Pancreas (tissue), 10 donors: ENCODE results near the gene NTNG2. TPM values are rescaled to one million over a fixed set of nuclear protein-coding genes. Genes with fewer than 3 reads are reported as not detected.

ENCODE experiments used
- ATAC-seq, 4 donors: fragments of 200-7000 bp; cut with Tn5 transposase; one replicate each; pipeline versions ENCODE4 v1.8.0 to v1.9.1; 2020; ENCODE audit warnings: mild to moderate bottlenecking in 4 of 4, moderate library complexity in 4 of 4
- DNase-seq, 6 donors: peaks; one replicate each; pipeline ENCODE4 v3.0.0-alpha.2; 2020
- FAIRE-seq: peaks from 2 replicates; lab custom pipeline; 2012; peaks lifted over from hg19 to GRCh38; lab: Jason Lieb, UNC
- H3K27ac ChIP-seq, 4 donors: fragments of 200-600 bp; sonication (generic); 1 replicate in 3 of 4; 2 replicates in 1 of 4; pipeline versions ENCODE4 v1.5.0 to v1.8.0; 2020
- H3K27me3 ChIP-seq, 4 donors: fragments of 200-600 bp; one replicate each; pipeline ENCODE4 v1.8.0; 2021
- H3K36me3 ChIP-seq, 3 donors: fragments of 200-600 bp; sonication (generic) in 1 of 3; one replicate each; pipeline versions ENCODE4 v1.5.0 to v1.8.0; 2020 to 2021
- H3K4me1 ChIP-seq, 3 donors: fragments of 200-600 bp; one replicate each; pipeline ENCODE4 v1.8.0; 2021
- H3K4me3 ChIP-seq, 4 donors: fragments of 200-600 bp; sonication (generic) in 2 of 4; one replicate each; pipeline versions ENCODE4 v1.5.0 to v1.8.0; 2020 to 2021
- H3K9me3 ChIP-seq, 4 donors: fragments of 200-600 bp; one replicate each; pipeline ENCODE4 v1.8.0; 2021
- WGBS, 2 donors: extraction: QIAGEN DNeasy Blood & Tissue Kit; methylation state at CpG; one replicate each; pipeline ENCODE4 v1.1.7; 2013; 5-methylcytosine and 5-hydroxymethylcytosine counted together
- intact Hi-C, 3 donors: fragments of 100-400 bp; cut with DNase I; formaldehyde crosslinking; loops; one replicate each; pipeline versions ENCODE4 v1.11.1 to v1.14.2; 2022
- polyA plus RNA-seq, 2 donors: library from polyadenylated mRNA; stranded (reverse); fragments of 200-250 nt; gene quantifications; one replicate each; pipeline ENCODE4 v1.2.3, GENCODE V29; 2013
- total RNA-seq, 6 donors: library from RNA; stranded (reverse); fragmentation: NEBNext Ultra II Directional in 4 of 6; extraction: Animal tissue kit (Norgen Biotek cat#: 25700) in 4 of 6; gene quantifications; one replicate each; pipeline versions ENCODE4 v1.2.1 to v1.2.4, GENCODE V29; 2021 to 2023
- TF ChIP-seq, protein P1 (sequence below), 4 donors: fragments of 200-600 bp; sonication (generic) in 3 of 4; IDR thresholded peaks; one replicate each; pipeline versions ENCODE4 v1.5.0 to v1.8.0; 2021; ENCODE audit warnings: antibody characterized with exemption in 4 of 4
- donor health status: healthy with polysubstance abuse.
- donor health status: DM: no; HTN: no; CAD: no; lungs with moderate emphysema.
- donor health status: DM: no; HTN: no; CAD: no.
- donor health status: control.
- donor health status: control.
- donor health status: Bipolar disorder and iron deficiency.
- donor health status: DM: yes; HTN: yes; CAD: no.
- donor health status: DM: no; HTN: no; CAD: no.
- donor health status: DM: no; HTN: no; CAD: no.
- donor health status: DM: yes; HTN: yes; CAD: no.

The NTNG2 gene
- total and polyA plus RNA-seq, 8 donors = 1.0 to 6.4 (median 2.4) TPM

DNA sequence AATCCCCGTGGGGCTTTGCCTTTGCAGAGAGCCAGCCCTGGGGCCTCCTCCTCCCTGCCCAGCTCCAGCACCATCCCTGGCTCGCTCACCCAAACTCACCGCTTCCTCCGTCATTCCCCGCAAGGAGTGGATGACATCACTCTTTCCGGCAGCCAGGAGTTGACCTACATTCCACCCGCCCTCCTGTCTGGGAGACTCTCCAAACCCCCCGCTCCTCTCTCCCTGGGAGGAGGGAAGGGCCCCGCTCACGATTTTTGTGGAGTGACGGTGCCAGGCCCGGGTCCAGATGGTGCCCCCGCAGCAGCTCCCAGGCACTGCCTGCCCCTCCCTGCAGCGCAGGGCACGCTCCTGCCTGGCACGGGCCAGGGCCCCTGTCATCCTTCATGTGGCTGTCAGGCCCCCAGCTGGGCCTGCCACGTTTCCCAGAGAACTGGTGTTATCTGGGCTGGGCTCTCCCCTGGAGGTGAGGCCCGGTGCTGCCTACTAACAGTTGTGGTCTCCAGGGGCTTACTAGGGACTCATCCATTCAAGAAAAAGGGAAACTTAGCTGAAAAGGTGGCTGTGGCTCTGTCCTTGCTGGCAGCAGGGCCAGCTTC, 52.3 kb downstream of the NTNG2 start:
- Histone ChIP-seq H3K27me3 (no peaks in the 10 kb centered on the region), H3K9me3 (no peaks in the 10 kb centered on the region), H3K4me3 (no peak overlapping the region), H3K4me1 (peaks cover 0 to 9% (median 3%) of the 10 kb centered on the region in 3 donors), H3K36me3 (no peaks in the 10 kb centered on the region), H3K27ac (peak overlapping the region; percentile 20 to 74 (median 48))
- DNase-seq = peak; percentile 83 to 92 (median 91)
- ATAC-seq = peak; percentile 94 to 95 (median 95)
- intact Hi-C loops = no loop called here
- FAIRE-seq = no peak
- TF ChIP-seq, protein P1, sequence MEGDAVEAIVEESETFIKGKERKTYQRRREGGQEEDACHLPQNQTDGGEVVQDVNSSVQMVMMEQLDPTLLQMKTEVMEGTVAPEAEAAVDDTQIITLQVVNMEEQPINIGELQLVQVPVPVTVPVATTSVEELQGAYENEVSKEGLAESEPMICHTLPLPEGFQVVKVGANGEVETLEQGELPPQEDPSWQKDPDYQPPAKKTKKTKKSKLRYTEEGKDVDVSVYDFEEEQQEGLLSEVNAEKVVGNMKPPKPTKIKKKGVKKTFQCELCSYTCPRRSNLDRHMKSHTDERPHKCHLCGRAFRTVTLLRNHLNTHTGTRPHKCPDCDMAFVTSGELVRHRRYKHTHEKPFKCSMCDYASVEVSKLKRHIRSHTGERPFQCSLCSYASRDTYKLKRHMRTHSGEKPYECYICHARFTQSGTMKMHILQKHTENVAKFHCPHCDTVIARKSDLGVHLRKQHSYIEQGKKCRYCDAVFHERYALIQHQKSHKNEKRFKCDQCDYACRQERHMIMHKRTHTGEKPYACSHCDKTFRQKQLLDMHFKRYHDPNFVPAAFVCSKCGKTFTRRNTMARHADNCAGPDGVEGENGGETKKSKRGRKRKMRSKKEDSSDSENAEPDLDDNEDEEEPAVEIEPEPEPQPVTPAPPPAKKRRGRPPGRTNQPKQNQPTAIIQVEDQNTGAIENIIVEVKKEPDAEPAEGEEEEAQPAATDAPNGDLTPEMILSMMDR (IDR thresholded peaks at IDR 0.05) = peak in 3 of 4 donors; percentile 14 to 26 (median 21)
- 7 to 8% methylated on average over 18 of the region's 18 CpGs for WGBS, 2 donors

GRCh38 chr9:132216861-132217619, 55.2 kb downstream of the NTNG2 start:
- no peaks in the 10 kb centered on the region for H3K9me3 ChIP-seq
- TF ChIP-seq, protein P1 (IDR thresholded peaks at IDR 0.05) = no peak
- WGBS, 2 donors = 76 to 80% methylated on average over 10 of the region's 10 CpGs
- no peak overlapping the region for H3K27ac ChIP-seq
- peak in 1 of 6 donors; percentile 28 for DNase-seq
- H3K4me3 ChIP-seq = no peak overlapping the region
- no peak for ATAC-seq
- H3K27me3 ChIP-seq = no peaks in the 10 kb centered on the region
- H3K36me3 ChIP-seq = no peaks in the 10 kb centered on the region
- peaks cover 0 to 9% (median 3%) of the 10 kb centered on the region in 3 donors for H3K4me1 ChIP-seq
- intact Hi-C loops = no loop called here
- no peak for FAIRE-seq

GRCh38 chr9:132218208-132218607, 56.4 kb downstream of the NTNG2 start:
- ATAC-seq = no peak
- no peak overlapping the region for H3K27ac ChIP-seq
- no peaks in the 10 kb centered on the region for H3K36me3 ChIP-seq
- H3K4me3 ChIP-seq = no peak overlapping the region
- WGBS, 2 donors = 70 to 80% methylated on average over 8 of the region's 8 CpGs
- no peaks in the 10 kb centered on the region for H3K9me3 ChIP-seq
- DNase-seq = no peak
- intact Hi-C loops = no loop called here
- no peaks in the 10 kb centered on the region for H3K27me3 ChIP-seq
- TF ChIP-seq, protein P1 (IDR thresholded peaks at IDR 0.05) = no peak
- peaks cover 0 to 9% (median 3%) of the 10 kb centered on the region in 3 donors for H3K4me1 ChIP-seq
- no peak for FAIRE-seq

DNA sequence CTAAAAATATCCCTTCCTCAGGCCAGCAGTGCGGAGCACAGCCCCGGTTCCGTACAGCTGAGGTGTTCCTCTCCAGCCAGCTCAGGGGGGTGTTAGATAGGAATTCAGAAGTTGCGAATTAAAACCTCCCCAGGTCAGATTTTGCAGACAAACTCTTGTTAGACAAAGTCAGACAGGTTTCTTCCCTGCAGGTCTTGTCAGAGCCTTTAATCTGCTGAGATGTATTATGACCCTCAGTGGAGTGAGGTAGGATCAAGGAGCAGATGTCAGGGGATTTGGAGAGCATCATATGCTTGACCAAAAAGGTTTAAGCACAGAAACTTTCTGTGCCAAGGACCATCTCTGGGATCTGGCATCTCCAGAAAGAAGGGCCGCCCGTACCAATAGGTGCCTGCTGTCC, 60.1 kb downstream of the NTNG2 start:
- intact Hi-C loops = no loop called here
- Histone ChIP-seq H3K36me3 (no peaks in the 10 kb centered on the region), H3K27me3 (no peaks in the 10 kb centered on the region), H3K9me3 (no peaks in the 10 kb centered on the region), H3K4me1 (no peaks in the 10 kb centered on the region), H3K4me3 (no peak overlapping the region), H3K27ac (no peak overlapping the region)
- WGBS, 2 donors = 80 to 90% methylated on average over 6 of the region's 6 CpGs
- peak in 1 of 6 donors; percentile 5 for DNase-seq
- ATAC-seq = no peak
- TF ChIP-seq, protein P1 (IDR thresholded peaks at IDR 0.05) = no peak
- FAIRE-seq = no peak

- intact Hi-C loops = no loop called here
- no peak for FAIRE-seq
- TF ChIP-seq, protein P1 (IDR thresholded peaks at IDR 0.05) = no peak
- Histone ChIP-seq H3K36me3 (no peaks in the 10 kb centered on the region), H3K27me3 (no peaks in the 10 kb centered on the region), H3K9me3 (no peaks in the 10 kb centered on the region), H3K27ac (no peak overlapping the region), H3K4me3 (no peak overlapping the region), H3K4me1 (no peaks in the 10 kb centered on the region)
- no peak for DNase-seq
- 64 to 90% methylated on average over 3 of the region's 3 CpGs for WGBS, 2 donors
- no peak for ATAC-seq
Measured at GRCh38 chr9:132224645-132225044, 62.8 kb downstream of the NTNG2 start.
